GM10847 (cell line): Measurements from ENCODE around the gene BTBD19.
A peak's percentile ranks its signal among the peaks of the same experiment; 100 is the strongest.

ENCODE experiments used
- POLR2A ChIP-seq: IDR thresholded peaks from 2 replicates; pipeline ENCODE4 v1.6.1; 2011; ENCODE audit not compliant: insufficient read length; ENCODE audit errors: extremely low read depth

The BTBD19 gene

GRCh38 chr1:44803062-44803311 lies 5.3 kb upstream of the BTBD19 start:
- no peak for TF ChIP-seq POLR2A

- no peak for TF ChIP-seq POLR2A
Measured at GRCh38 chr1:44803312-44804095, 4.8 kb upstream of the BTBD19 start.

DNA sequence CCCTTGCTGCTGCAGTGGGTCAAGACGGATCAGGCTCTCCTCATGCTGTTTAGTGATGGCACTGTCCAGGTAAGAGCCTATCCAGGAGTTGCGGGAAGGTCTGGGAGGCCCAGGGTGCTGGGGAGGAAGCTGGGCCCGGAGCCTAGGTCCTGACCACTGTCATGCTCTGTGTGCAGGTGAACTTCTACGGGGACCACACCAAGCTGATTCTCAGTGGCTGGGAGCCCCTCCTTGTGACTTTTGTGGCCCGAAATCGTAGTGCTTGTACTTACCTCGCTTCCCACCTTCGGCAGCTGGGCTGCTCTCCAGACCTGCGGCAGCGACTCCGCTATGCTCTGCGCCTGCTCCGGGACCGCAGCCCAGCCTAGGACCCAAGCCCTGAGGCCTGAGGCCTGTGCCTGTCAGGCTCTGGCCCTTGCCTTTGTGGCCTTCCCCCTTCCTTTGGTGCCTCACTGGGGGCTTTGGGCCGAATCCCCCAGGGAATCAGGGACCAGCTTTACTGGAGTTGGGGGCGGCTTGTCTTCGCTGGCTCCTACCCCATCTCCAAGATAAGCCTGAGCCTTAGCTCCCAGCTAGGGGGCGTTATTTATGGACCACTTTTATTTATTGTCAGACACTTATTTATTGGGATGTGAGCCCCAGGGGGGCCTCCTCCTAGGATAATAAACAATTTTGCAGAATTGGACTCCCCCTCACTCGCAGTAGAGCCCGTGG lies 2.9 kb upstream of the BTBD19 start:
- no peak for TF ChIP-seq POLR2A

DNA sequence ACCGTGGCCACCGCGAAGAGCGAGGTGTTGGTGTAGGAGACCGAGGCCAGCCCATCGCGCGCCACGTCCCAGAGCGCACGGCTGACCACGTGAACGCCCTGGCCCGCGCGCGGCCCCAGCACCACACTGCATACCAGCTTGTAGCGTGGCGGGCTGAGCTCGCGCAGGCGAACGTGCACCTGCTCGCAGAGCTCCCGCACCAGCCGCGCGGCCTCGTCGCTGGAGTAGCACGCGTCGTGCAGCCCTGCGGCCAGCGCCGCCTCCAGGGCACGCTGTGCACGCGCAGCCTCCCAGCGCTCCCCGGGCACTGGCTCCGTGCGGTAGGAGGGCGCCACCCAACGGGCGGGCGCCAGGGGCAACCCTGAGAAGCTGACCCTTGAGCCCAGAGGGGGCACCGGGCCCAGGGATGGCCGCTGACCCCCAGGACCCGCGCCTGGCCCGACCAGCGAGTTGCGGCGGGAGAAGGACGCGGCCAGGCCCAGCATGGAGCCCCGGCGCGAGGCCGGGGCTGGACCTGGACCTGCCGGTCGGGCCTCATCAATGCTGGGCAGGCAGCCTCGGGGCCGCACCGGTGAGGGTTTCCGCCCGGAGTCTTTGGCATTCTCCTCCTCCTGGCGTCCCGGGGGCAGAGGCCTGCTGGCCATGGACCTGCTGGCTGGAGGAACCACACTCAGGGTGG lies 2.2 kb upstream of the BTBD19 start:
- no peak for TF ChIP-seq POLR2A

- TF ChIP-seq POLR2A, result no peak
Measured at GRCh38 chr1:44806704-44807363, 1.5 kb upstream of the BTBD19 start, which contains the start of gene DYNLT4. DYNLT4 (minus strand) TSS chr1:44807351; CDS start chr1:44806668, 683 bp downstream.

GRCh38 chr1:44807364-44808062 lies 810 bp upstream of the BTBD19 start:
- TF ChIP-seq POLR2A, result no peak

- TF ChIP-seq POLR2A, result peak; percentile 34
Measured at GRCh38 chr1:44808938-44809917, 905 bp downstream of the BTBD19 start.

DNA sequence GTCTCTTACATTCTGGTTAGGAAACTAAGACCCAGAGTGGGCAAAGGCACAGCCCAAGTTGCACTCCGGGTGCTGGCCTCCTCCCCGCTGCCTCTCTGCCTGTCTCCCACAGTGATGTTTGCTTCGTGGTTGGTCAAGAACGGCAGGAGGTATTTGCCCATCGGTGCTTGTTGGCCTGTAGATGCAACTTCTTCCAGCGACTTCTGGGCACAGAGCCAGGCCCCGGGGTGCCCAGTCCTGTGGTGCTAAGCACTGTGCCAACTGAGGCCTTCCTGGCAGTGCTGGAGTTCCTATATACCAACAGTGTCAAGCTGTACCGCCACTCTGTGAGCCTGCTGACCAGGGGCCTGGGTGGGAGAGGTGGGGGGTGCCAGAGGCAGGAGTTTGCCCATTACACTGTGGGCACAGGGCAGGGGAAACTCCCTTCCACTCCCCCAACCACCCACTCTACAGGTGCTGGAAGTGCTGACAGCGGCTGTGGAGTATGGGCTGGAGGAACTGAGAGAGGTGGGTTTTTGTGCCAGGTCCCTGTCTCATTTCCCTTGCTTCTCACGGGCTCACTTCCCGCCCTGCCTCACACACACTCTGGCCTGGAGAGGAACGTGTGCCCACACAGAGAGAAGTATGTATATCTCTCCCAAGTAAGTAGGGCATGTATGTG lies 1.9 kb downstream of the BTBD19 start:
- no peak for TF ChIP-seq POLR2A

DNA sequence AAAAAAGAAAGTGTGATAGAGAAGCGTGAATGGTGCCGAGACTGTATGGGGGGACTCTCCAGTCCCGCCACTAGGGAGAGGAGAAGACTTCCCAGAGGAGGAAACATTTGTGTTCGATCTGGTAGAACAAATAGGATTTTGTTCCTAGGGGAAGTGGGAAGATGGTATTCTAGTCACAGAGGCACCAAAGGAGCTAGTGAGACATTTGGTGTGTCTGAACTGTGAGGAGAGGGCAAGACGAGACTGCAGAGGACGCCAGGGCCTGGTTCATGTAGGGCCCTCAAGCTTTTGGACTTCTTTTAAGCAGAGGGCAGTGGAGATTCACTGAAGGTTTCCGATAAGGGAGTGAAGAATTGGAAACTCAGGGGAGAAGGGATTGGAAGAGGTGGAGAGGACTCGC lies 2.9 kb downstream of the BTBD19 start:
- no peak for TF ChIP-seq POLR2A

DNA sequence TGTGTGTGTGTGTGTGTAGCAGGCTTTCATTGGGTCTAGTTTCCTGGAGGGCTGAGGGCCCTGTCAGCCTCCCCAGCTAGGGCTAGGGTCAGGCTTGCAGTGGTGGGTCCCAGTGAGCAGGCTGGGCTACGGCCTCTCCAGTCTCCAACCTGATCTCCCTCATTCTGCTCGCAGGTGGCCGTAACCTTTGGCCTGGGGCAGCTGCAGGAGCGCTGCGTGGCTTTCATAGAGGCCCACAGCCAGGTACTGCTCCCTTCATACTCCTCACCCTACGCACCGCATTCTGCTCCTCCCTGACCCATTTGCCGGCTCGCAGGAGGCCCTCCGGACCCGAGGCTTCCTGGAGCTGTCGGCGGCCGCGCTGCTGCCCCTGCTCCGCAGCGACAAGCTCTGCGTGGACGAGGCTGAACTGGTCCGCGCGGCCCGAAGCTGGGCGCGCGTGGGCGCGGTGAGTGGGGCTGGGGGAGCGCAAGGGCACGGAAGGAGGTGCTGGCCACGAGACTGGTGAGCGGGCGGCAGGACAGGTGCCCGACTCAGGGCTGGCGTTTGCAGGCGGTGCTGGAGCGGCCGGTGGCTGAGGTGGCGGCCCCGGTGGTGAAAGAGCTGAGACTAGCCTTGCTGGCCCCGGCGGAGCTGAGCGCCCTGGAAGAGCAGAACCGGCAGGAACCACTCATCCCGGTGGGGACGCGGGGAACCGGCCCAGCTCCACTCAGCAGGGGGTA lies 4.7 kb downstream of the BTBD19 start:
- no peak for TF ChIP-seq POLR2A

DNA sequence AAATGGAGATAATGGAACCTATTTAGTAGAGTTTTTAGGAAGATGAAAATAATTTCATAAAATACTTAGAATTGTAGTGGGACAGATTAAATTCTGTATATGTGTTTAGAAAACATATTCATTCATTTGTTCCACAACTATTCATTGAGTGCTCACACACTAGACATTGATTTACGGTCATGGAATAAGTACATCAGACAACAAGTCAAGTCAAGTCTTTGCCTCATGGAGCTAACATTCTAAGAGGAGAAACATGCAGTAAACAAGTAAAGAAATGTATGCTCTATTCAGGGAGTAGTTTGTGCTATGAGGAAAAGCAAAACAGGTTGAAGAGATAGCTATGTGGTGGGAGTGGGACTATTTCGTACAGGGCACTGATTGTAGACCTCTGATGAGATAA lies 9.0 kb downstream of the BTBD19 start:
- no peak for TF ChIP-seq POLR2A

GRCh38 chr1:44817771-44818495 lies 9.6 kb downstream of the BTBD19 start:
- TF ChIP-seq POLR2A, result no peak
